Stimulated activated CD4-positive, alpha-beta T cell treated with anti-CD3 and anti-CD28 coated beads, Interleukin-1b, Interleukin-23, amount 100 ng/mL, for 48 hours (primary cell): ENCODE results near the gene CHCT1.
A peak's percentile ranks its signal among the peaks of the same experiment; 100 is the strongest.
"Not testable (repeated sequence)": the region's sequence is repeated elsewhere in the genome, so short reads cannot be mapped to it uniquely, and the experiment has no call there.

Source experiments
- DNase-seq: peaks from one replicate; pipeline ENCODE4 v3.0.0-alpha.2; 2020

Gene CHCT1

GRCh38 chr17:60422162-60422665, at the start of gene CHCT1:
Gene CHCT1 (plus strand): TSS chr17:60422489. CDS start chr17:60422593, 104 bp downstream.
- DNase-seq, result no peak

DNA sequence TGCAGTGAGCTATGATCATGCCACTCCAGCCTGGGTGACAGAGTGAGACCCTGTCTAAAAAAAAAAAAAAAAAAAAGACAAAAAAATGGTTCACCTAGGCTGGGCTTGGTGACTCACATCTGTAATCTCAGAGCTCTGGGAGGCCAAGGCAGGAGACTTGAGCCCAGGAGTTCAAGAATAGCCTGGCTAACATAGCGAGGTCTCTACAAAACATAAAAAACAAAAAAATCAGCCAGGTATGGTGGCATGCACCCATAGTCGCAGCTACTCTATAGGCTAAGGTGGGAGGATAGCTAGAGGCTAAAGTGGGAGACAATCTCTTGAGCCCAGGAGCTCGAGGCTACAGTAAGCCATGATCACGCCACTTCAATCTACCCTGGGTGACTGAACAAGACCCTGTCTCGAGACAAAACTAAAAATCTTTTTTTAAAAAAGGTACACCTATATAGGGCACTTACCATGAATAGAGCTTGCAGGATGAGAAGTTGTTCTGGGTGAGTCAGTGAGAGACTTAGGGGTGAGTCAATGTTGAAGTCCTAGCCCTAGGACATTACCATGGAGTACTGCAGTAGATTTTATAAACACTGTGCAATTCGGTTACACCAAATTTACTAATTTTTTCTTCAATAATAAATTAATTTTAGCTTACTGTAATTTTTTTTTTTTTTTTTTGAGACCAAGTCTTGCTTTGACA, 49.4 kb upstream of the CHCT1 start:
- DNase-seq, result no peak

DNA sequence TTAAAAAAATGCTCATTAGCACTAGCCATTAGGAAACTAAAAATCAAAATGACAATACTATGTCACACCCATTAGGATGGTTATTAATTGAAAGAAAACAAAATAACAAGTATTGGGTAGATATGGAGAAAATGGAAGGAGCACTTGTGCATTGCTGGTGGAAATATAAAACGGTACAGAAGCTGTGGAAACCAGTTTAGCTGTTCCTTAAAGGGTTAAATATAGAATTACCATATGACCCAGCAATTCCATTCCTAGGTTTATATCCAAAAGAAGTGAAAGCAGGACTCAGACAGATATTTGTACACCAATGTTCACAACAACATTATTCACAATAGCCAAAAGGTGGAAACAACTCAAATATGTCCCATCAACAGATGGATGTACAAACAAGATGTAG, 44.1 kb upstream of the CHCT1 start:
- not testable (repeated sequence) for DNase-seq

DNA sequence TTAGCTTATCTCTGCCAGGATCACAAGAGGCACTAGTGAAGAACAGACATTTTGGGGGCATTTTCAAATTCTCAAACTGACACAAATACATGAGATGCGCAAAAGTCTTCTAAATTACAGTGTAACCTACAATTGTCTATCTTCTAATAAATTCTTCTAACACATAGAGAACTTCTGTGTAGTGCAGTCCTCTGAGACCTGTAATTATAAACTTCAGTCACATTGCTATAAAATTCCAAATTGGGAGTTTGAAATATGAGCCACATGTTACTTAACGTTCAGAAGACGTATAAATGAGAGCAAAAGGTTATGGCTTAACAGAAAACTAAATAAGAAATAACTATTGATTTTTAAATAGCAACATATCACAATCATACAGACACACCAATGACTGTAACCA, 42.8 kb upstream of the CHCT1 start:
- not testable (repeated sequence) for DNase-seq

GRCh38 chr17:60381958-60382357, 40.3 kb upstream of the CHCT1 start:
- no peak for DNase-seq

DNA sequence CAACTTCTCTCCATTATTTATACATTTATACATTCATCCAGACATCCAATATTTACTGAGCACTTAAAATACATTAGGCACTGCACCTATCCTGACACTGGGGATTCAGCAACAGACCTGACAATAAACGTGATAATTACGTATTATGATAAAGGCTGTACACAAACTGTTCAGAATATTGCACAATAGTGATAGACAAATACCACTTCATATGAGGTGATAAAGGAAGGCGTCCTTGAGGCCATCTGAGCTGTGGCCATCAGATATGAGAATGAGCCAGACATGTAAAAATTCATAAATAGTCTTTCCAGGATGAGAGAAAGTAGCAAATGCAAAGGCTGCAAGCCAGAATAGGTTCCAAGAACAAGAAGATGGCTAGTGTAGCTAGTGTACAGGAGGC, 38.9 kb upstream of the CHCT1 start:
- DNase-seq, result no peak

DNA sequence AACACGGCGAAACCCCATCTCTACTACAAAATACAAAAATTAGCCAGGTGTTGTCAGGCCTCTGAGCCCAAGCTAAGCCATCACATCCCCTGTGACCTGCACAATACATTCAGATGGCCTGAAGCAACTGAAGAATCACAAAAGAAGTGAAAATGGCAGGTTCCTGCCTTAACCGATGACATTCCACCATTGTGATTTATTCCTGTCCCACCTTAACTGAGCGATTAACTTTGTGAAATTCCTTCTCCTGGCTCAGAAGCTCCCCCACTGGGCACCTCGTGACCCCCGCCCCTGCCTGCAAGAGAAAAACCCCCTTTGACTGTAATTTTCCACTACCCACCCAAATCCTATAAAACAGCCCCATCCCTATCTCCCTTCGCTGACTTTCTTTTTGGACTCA, 37.4 kb upstream of the CHCT1 start:
- not testable (repeated sequence) for DNase-seq

GRCh38 chr17:60386147-60387058, 35.9 kb upstream of the CHCT1 start:
- no peak for DNase-seq

DNA sequence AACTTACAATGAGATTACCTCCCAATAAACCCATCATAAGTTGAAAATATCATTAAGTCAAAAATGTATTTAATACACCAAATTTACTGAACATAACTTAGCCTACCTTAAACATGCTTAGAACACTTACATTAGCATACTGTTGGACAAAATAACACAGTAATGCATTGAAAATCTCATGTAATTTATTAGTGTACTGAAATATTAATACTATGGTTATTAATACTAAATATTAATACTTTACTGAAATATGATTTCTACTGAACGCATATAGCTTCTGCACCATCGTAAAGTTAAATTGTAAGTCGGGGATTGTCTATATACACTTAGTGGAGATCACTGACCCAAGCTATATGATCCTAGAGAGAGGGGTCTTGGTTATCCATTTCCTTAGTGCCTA, 34.6 kb upstream of the CHCT1 start:
- DNase-seq, result no peak

GRCh38 chr17:60388742-60389141, 33.5 kb upstream of the CHCT1 start:
- DNase-seq, result no peak

- no peak for DNase-seq
Measured at GRCh38 chr17:60390186-60390585, 32.1 kb upstream of the CHCT1 start.

DNA sequence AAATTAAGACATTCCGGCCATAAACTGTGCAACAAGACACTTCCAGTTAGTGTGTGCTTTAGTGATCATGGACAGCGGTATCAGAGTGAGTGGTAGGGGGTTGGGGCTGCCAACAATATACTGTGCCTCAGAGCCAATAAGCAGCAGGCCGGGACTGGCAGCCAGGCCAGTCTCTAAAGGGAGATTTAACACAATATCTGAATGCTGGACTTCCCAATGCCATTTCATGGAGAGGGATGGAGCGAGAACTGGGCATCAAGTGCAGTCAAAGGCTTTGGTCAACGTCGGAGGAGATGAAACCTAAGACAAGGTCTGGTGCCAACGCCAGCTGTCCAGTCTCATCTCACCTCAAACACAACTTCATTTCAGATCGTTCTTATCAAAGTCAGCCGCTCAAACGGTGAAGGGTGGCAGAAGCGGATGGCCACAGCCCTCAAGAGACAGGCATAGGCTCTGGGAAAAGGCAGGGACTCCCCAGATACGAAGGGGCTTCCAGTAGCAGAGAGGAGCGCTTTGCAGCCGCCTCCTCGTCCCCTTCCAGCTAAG, 31.3 kb upstream of the CHCT1 start:
- no peak for DNase-seq

DNA sequence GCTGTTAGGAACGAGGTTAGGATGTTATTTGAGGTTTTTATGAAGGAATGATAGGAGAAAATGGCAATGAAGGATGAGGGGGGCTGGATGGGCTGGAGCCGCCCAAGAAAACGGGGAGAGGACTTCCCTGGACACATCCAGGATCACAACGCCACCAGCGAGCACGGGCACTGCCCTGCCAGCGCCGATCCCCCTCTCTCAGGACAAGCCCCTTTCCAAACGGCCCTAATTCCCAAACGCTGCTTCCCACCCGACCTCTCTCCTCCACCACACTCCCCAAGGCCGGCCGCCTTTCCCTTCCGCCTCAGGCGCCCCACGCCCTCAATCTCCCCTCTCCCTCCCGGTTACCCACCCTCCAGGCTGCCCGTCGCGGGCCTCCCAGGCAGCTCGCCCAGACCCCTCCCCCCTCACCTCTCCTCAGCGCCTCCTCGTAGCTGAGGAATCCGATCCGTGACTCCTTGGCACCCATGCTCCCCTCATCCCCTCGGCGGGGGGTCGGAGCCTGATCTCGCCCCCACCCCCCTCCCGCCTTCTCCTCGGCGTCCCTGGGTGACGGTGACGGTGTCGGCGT, 30.7 kb upstream of the CHCT1 start:
- DNase-seq, result no peak

DNA sequence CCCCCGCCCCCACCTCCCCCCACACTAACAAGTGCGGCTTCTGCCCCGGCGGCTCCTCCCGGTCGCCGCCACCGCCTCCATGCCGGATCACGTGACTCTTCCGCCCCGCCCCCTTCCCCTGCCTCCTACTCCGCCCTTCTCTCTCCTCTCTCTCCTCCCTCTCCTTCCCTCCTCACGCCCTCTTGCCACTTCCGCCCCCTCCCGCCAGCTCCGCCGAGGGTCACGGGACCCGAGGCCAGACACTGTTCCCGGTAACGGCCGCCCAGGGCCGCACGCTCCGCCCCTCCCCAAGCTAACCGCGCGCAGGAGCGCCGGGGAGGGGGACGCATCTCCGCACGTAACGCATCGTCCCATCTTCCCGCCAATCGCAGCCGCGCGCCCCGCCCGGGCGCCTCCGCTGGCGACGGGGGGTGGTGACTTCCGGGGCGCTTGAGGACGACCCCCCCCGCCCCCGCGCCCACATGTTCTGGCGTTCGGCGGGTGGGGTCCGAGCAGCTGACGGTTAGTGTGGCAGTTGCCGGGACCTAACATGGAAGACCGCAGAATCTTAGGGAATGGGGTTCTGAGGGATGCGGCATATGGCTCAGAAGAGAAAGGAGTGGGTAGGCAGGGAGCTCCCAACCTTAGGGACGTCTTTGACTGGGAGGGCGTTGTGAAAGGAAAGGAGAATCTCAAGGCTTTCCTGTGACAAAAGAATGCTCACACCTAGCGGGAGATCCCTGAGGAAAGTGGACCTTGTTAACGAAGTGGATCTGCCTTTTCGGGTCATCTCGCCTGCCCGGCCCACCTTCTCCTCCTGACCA, 30.0 kb upstream of the CHCT1 start, which contains the start of gene USP32:
Gene USP32 (minus strand): TSS at position 92 of the 803 bp plus-strand sequence. CDS start 194 bp downstream, outside the sequence.
- peak; percentile 98 for DNase-seq

- DNase-seq, result peak; percentile 39
Measured at GRCh38 chr17:60392845-60393702, 29.2 kb upstream of the CHCT1 start.

DNA sequence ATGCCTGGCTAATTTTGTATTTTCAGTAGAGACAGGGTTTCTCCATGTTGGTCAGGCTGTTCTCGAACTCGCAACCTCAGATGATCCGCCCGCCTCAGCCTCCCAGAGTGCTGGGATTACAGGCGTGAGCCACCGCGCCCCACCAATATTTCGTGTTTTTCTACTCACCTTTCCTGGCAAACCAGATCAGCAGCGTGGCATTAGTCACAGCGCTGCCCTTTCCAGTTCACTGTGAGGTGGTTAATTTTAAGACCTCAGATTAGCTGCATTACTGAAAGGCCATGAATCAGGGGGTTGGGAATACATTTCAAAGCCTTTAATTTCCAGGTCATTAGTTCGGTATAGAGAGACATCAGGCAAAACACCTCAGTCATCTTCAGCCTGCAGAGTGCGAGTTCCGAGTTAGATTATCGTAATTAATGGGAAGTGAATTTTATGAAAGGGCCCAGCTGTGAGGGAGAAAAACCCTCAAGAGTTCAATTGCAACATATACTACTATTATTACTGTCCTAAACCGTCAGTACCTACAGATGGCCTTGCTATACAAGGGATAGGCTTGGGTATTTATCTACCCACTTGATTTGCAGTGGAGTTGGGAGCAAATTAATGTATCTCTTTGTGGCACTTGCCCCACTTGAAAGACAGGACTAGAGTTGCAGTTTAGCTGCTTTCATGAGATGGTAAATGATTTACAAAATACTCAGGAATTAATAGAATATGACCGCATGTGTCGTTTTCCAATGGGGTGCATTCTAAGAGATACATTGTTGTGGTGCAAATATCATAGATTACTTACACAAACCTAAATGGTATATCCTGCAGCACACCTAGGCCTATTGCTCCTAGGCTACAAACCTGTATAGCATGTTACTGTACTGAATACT, 28.2 kb upstream of the CHCT1 start:
- DNase-seq, result no peak

DNA sequence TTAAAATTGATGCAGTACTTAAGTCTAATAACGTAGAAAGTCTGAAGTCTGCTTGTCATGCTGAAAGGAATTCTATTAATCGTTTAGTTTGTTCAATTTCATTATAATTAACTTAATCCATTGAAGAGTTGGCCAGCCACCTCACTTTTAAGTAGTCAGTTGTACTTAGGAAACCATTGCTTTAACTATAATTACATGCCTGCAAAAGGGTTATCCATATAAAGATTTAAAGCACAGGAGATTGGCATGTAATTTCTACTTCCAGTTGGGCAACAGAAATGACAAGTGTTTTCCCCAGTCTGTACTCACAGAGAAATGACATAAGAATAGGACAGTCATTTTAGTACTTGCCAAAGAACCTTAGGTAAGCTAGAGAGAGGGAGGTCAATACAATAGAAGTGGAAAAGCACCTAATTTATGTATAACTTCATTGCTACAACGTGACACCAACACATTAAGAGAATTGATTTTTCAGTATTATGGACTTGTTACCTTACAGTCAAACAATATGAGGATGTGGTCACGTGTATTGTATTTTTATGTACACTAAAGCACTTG, 26.7 kb upstream of the CHCT1 start:
- DNase-seq, result no peak

- no peak for DNase-seq
Measured at GRCh38 chr17:60396412-60396811, 25.9 kb upstream of the CHCT1 start.

DNA sequence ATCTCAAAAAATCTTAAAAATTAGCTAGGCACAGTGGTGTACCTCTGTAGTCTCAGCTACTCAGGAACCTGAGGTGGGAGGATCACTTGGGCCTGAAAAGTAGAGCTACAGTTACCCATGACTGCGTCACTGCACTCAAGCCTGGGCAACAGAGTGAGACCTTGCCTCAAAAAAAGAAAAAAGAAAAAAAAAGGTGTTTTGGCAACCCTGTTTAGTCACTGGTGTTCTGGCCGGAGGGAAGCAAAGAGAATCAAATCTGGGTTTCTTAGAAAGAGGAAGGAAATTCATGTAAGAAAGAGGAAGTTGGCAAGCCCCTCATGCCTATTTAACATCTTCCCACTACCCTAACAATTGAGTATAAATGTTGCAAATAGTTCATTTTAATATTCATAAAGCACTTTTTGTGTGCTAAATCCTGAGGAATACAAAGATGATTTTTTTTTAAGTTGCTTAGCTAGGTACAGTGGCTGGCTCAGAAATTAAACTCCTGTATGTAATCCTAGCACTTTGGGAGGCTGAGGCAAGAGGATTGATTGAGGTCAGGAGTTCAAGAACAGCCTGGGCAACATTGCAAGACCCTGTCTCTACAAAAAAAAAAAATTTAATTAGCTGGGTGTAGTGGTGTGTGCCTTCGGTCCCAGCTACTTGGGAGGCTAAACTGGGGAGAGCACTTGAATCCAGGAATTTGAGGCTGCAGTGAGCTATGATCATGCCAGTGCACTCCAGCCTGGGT, 23.9 kb upstream of the CHCT1 start:
- DNase-seq, result no peak
